Measurements from ENCODE around the gene ITPKA.

The ITPKA gene

DNA sequence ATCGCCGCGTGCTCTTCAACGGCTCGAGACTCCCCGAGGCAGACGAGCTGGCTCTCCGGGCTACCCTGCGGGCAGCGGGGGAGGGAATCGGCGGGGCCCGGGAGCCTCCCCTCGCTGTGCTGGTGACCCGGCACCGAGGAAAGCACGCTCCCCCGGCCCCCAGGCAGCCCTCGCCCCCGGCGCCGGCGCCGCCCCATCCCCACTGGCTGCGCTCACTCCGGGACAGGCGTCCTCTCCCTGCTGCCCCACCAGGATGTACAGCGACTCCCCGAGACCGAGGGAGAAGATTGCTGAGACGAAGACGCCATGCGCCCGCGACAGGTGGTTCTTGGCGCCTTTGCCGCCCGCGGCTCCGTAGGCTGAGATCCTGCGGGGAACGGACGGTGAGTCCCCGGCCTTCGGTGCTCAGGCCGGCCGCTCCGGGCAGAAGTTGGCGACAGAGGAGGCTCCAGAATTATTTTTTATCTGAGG, 18.3 kb downstream of the ITPKA start:
- no peak for DNase-seq

DNA sequence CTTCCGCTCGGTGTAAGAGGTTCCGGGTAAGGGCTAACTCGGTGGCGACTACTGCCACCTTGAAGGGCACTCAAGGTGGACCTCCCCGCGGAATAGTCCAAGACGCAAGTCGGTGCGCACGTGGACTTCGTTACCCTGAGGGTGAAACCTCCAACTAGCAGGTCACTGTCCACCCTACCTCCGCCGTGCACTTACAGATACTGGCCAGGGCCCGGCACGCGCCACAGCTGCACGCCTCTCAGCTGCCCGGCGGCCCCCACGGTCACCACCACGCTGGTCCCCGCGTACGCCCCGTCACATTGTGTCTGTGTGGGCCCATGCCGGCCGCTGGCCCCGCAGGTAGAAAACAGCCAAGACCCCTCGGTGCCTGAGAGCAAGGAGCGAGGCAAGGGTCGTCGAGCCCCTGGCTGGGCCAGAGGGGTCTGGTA, 18.9 kb downstream of the ITPKA start:
- no peak for DNase-seq

DNA sequence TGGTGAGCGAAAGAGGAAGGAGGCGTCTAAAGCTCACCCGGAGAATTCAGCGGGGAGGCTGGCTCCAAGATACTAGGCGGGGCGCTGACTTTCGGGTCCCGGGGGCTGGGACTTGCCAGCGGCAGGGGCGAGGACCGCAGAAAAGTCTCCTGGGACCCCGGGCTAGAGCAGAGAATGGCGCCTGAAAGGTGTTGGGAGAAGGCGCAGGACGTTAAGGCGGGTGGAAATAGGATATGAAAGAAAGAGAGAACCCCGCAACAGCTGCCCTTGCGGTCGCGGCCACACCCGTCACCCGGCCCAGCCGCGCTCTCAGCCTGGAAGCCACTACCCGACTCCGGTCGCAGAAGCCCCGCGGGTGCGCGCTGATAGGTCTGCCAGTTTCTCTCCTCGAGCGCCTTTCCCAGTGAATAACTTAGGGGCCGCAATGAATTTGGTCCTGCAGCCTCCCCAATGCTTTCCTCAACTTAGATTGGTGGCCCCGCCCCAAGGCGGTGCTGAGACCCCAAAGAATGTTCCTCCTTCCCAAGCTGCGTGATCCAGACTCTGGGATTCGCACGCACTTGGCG, 19.3 kb downstream of the ITPKA start:
- no peak for DNase-seq

DNA sequence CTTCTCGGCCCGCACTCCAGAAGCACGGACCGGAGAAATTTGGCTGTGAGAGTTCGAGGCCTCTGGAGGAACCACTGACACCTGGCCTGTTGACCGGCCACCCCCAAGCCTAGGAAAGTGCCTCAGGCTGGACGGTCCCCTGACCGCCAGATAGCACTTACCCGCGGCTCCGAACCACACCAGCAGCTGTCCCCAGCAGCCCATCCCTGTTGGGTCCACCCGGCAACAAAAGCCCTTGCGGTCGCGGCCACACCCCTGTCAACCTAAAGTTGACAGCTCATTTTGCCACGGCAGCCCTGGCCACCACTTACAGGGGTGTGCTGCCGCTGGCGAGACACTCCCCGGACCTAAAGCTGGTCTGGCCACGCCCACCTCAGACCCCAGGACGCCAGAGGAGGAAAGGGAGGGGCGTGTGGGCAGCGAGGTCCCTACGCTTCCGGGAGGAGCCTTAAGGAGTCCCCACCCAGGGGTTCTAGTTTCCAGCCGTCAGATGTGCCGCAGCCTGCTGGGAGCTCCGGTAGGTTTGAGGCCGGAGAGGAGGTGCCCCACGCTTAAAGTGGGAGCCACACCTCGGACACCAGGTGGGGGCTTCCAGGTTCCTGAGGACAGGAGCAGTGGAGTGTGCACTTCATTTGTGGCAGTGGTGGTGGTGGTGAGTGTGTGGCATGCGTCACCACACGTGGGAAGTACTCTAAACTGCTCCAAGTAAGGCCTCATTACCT, 20.0 kb downstream of the ITPKA start, which contains the start of gene LTK:
Gene LTK (minus strand): TSS at position 322 of the 722 bp plus-strand sequence. CDS start 118 bp downstream, at position 204.
- no peak for DNase-seq

DNA sequence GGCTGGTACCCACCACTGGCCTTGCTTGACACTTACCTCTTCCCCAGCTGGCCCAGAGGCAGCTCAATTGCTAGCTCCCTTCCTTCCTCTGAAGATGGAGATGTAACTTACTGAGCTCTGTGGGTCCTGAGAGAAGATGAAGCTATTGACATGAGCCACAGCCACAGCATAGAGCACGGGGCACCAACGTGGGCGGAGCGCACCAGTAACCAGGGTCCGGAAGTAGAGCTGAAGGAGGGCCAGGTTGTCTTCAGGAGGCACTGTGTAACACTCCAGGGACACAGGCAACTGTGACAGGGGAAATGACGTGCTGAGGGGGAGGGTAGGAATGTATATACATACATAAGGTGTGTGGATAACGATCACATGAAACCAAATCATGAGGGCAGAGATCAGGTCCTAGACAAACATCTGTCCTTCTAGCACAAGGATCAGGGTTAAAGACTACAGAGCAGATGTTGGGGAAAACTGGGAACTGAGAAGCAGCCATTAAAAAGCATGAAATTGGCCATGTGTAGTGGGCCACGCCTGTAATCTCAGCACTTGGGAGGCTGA, 24.3 kb downstream of the ITPKA start:
- no peak for DNase-seq

DNA sequence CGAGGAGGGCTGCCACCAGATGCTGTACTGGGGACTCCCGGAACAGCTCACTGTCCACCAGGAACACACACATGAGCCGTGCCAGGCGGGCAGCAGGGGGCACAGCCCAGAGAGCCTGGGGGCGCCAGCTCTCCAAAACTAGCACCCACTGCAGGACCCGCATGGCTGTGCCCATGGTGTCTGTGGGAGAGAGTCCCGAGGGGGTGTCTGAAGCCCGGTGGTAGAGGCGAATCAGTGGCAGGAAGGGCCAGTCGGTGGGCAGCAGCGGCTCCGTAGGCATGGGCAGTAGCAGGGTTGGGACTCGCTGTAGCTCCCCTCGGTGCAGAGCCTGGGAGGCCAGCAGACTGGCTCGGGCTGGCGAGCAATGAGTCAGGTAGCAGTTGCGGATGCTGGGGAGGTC, 27.0 kb downstream of the ITPKA start:
- DNase-seq: no peak

DNA sequence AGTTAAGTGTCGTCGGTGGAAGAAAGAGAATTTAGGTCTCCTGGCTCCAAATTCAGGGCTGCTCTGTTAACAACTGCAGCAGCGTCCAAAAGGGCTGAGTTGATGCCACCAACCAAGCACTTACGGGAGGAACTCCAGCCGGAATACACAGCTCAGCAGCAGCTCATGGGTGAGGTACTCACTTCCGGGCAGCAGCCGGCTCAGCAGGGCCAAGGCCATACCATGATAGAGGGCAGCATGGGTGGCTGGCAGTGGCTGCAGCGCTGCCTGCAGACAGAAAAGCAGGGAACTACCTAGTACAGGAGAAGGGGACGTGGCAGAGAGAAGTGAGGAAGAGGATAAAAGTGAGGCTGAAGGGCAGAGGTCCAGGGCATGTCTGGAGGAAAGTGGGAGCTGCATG, 27.9 kb downstream of the ITPKA start:
- DNase-seq: no peak

DNA sequence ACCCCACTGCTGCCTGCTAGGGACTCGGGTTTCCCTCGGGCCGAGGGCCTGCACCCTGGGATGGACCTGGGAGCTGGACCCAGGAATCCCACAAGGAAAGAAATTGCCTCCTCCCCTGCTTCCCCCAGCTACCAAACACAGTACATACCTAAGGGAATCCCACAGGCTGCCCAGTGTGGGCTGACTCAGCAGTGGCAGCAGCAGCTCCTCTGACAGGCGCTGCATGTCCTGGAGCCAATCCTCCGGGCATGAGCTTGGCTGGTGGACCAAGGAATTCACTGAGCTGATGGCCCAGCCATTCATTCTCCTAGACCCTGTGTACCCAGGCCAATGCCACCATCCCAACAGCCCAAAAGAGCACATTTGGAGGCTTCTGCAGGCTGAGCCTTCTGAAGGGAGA, 29.4 kb downstream of the ITPKA start:
- no peak for DNase-seq

DNA sequence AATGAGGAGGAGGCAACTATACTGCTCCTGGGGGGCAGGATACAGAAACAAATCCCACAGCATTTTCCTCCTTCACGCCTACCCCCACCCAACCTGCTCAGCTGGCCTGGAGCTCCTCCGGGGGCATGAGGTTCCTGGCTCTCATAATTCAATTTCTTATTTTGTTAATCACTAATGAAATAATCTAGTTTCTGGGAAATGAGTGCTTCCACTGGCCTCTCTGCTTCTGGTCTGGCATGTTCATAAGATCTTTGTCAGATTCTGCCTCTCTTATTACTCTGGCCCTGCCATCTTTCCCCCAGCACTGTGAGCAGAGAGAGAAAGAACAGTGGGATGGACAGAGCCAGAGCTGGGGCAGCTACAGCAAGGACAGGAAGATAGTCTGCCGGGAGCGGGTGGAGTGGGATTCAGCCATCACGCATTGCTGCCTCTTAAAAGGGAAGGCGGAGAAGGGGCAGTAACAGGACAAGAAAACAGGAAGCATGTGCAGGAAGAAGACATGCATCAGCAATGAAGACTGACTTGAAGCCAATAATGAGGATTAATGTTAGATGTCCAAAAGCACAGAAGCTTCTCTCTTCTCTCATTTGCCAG, 36.8 kb downstream of the ITPKA start:
- no peak for DNase-seq

DNA sequence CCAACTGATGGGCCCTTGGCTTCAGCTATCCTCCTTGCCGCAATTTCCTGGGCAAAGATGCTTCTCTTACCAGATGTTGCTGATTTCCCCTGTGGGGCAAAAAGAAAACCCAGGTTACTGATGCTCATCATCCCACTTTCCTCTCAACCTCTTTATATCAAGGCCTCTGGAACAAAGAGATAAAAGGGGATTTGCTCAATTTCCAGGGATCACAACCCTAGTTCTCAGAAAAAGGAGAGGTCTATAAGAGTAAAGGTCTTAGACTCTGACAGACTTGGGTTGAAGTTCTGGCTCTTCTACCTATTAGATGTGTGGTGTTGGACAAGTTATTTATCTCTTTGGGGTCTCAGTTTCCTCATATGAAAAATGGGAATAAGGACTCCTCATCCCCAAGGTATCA, 41.9 kb downstream of the ITPKA start:
- no peak for DNase-seq

DNA sequence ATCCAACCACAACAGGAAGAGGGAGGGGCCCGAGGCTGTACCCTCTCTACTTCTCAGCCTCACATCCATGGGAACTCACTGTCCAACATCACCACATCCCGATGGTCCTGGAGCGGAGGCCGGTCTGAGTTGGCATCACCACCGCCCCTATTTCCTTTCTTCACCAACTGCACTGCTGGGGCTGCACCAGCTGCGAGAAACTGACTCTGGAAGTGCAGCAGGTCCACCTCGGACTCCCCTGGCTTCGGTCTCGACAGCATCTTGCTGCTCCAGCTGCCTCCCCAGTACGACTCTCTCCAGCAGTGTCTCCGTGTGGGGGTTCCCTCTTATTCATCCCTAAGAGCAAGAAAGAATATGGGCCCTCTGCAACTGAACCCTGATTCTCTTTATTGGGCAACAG, 43.2 kb downstream of the ITPKA start:
- no peak for DNase-seq

DNA sequence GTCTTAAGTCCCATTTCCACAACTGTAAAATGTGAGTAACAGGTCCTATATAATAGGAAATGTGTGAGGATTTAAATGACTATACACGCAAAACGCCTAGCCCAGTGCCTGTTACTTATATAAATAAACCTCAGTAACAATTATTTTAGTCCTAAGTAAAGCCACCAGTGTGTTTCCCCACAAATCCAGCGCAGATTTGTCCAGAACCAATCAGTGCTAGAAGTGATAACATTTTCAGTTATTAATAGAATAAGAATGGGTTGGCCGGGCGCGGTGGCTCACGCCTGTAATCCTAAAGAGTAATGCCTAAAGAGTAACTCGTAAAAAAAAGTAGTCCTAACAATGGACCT, 49.8 kb downstream of the ITPKA start:
- DNase-seq: no peak

DNA sequence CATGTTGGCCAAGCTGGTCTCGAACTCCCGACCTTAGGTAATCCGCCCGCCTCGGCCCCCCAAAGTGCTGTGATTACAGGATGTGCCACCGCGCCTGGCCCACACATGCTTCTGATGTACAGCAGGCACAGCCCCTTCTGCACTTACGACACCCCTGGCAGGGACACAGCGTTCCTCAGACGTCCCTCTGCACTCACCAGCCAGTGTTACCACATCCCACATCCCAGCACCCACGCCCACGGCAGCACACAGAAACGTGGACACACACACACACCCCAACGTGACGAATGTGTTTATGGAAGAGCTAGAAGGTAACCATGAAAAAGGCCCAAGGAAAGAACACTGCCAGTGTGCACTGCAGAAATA, 51.0 kb downstream of the ITPKA start:
- no peak for DNase-seq

DNA sequence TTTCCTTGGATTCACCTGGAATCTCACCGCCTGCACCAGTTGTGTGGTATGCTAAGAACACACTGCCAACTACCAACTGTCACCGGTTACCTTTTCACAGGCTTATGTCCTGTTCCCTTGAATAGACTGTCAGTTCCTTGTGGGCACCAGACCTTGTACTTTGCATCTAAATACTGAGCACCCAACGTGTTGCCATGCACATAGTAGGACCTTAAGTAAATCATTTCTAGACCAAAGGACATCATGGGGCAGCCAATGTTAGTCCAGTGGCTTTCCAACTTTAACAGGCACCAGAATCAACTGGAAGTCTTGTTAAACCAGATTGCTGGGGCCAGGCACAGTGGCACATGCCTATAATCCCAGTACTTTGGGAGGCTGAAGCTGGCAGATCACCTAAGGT, 51.5 kb downstream of the ITPKA start:
- no peak for DNase-seq

DNA sequence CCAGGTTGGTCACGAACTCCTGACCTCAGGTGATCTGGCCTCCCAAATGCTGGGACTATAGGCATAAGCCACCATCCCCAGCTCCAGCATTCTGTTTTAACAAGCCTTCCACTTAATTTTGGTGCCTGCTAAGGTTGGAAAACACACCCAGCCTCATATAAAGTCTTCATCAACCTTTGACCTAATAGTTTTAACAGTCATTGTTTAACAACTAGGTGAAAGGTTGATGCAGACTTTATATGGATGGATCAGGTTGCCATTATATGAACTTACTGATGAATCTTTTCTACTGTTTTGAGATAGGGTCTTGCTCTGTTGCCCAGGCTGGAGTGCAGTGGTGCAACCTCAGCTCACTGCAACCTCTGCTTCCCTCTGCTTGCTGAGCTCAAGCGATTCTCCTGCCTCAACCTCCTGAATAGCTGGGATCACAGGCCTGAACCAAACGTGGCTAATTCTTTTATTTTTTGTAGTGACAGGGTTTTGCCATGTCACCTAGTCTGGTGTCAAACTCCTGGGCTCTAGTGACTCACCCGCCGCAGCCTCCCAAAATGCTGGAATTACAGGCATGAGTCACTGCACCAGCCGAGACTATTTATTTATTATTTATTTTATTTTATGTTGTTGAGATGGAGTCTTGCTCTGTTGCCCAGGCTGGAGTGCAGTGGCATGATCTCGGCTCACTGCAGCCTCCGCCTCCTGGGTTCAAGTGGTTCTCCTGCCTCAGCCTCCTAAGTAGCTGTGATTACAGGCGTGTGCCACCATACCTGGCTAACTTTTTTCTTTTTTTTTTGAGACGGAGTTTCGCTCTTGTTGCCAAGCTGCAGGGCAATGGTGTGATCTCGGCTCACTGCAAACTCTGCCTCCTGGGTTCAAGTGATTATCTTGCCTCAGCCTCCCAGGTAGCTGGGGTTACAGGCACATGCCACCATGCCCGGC, 53.4 kb downstream of the ITPKA start:
- DNase-seq: no peak

DNA sequence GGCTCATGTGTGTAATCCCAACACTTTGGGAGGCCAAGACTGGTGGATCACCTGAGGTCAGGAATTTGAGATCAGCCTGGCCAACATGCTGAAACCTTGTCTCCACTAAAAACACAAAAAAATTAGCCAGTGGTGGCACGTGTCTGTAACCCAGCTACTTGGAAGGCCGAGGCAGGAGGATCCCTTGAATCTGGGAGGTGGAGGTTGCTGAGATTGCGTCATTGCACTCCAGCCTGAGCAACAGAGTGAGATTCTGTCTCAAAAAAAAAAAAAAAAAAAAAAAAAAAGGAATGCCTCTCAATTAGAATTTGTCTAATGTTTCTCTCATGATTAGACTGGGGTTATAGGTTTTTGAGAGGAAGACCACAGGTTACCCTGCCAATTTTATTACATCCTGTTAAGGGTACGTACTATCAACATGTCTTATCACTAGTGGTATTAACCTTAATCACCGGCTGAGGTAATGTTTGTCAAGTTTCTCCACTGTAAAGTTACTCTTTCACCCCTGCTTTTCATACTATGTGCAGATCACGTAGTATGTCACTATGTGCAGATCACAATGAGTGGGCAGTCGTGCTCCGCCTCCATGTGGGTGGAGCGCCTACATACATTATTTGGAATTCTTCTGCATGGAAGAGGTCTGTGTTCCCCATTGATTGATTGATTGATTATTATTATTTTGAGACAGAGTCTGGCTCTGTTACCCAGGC, 56.5 kb downstream of the ITPKA start:
- no peak for DNase-seq
